Caco-2 (cell line): ENCODE results near the gene NT5DC4. TPM values are rescaled to one million over a fixed set of nuclear protein-coding genes. Genes with fewer than 3 reads are reported as not detected.

Experiments used
- BruUV-seq: library from RNA; stranded (reverse); fragments of 400-500 nt; replicated peaks from 2 replicates; lab custom pipeline; 2021; lab: Mats Ljungman, UMichigan
- CTCF ChIA-PET: fragments of 300-600 bp; sonication (Branson Sonifier 250); formaldehyde crosslinking; loops from one replicate; lab custom pipeline; 2022; ENCODE audit warnings: antibody characterized with exemption; lab: Charles Lee
- POLR2A ChIA-PET: fragments of 300-600 bp; sonication (Branson Sonifier 250); formaldehyde crosslinking; loops from one replicate; lab custom pipeline; 2022; ENCODE audit warnings: antibody characterized with exemption; lab: Charles Lee
- DNase-seq, 2 experiments: peaks; one replicate each; pipeline versions ENCODE4 v3.0.0 to v3.0.0-alpha.2; 2020 to 2022
- H3K27me3 ChIP-seq: replicated peaks from 2 replicates; pipeline ENCODE4 v1.6.0; 2011; ENCODE audit warnings: low read length; ENCODE audit not compliant: control insufficient read depth, insufficient read depth
- H3K36me3 ChIP-seq: 2 replicates; pipeline ENCODE4 v1.5.1; 2011; ENCODE audit warnings: low read length; ENCODE audit not compliant: control insufficient read depth, insufficient read depth
- H3K4me1 ChIP-seq: fragments of 250-450 bp; sonication (Bioruptor Pico); 2 replicates; pipeline ENCODE4 v1.5.1; 2020; ENCODE audit warnings: mild to moderate bottlenecking
- H3K4me3 ChIP-seq: 2 replicates; pipeline ENCODE4 v1.5.1; 2011; ENCODE audit warnings: low read depth, mild to moderate bottlenecking, control low read depth, low read length
- H3K9me3 ChIP-seq: fragments of 250-450 bp; sonication (Bioruptor Pico); 2 replicates; pipeline ENCODE4 v1.5.1; 2020; ENCODE audit warnings: mild to moderate bottlenecking, moderate library complexity
- H3K27ac Mint-ChIP-seq: one replicate; pipeline ENCODE4 v1.8.0; 2022; ENCODE audit warnings: mixed read lengths; ENCODE audit not compliant: unreplicated experiment
- H3K27me3 Mint-ChIP-seq: one replicate; pipeline ENCODE4 v1.8.0; 2022; ENCODE audit warnings: mixed read lengths; ENCODE audit not compliant: insufficient read depth, unreplicated experiment
- H3K36me3 Mint-ChIP-seq: one replicate; pipeline ENCODE4 v1.8.0; 2022; ENCODE audit warnings: mild to moderate bottlenecking, mixed read lengths; ENCODE audit not compliant: insufficient read depth, unreplicated experiment
- H3K4me1 Mint-ChIP-seq: one replicate; pipeline ENCODE4 v1.8.0; 2022; ENCODE audit warnings: low read depth, mixed read lengths; ENCODE audit not compliant: unreplicated experiment
- H3K4me3 Mint-ChIP-seq: one replicate; pipeline ENCODE4 v1.8.0; 2022; ENCODE audit warnings: mild to moderate bottlenecking, moderate library complexity, mixed read lengths; ENCODE audit not compliant: unreplicated experiment
- H3K9me3 Mint-ChIP-seq: one replicate; pipeline ENCODE4 v1.8.0; 2022; ENCODE audit warnings: mixed read lengths; ENCODE audit not compliant: unreplicated experiment
- intact Hi-C: fragments of 100-400 bp; cut with micrococcal nuclease; formaldehyde crosslinking; loops from one replicate; pipeline ENCODE4 v1.10.0; 2022; ENCODE audit not compliant: unreplicated experiment
- total RNA-seq: library from RNA; stranded (reverse); gene quantifications from 2 replicates; pipeline ENCODE4 v1.2.3, GENCODE V29; 2022
- TF ChIP-seq, protein P1 (sequence below), 2 experiments: fragments of 200-600 bp in 1 of 2; IDR thresholded peaks; 1 replicate in 1 of 2; 2 replicates in 1 of 2; pipeline versions ENCODE4 v1.5.1 to v1.8.0; 2011 to 2022; ENCODE audit warnings: antibody characterized with exemption in 1 of 2, control low read depth in 1 of 2, inconsistent platforms in 1 of 2, low read depth in 1 of 2, low read length in 1 of 2, mild to moderate bottlenecking in 1 of 2, moderate library complexity in 1 of 2; ENCODE audit not compliant: insufficient read depth in 1 of 2, severe bottlenecking in 1 of 2, unreplicated experiment in 1 of 2

The NT5DC4 gene
- total RNA-seq, 1 experiment from 2014 or later = 4.0 TPM

DNA sequence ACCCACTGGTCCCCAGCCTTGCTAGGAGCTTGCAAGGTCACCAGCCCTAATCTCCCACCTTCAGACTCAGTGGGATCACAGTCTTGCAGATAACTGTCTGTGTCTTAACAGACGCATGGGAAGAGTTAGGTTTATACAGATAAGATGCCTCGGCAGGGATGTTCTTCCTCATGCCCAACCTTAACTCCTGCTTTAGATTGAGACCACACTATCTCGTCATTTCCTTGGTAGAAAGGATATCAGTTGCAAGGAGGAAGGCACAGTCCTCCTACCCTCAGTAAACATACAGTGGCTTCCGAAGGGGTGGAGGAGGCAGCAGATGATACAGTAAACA lies 7.2 kb downstream of the NT5DC4 start:
- Mint-ChIP-seq H3K36me3 (peaks cover 8% of the 10 kb centered on the region), H3K4me3 (no peak overlapping the region), H3K9me3 (no peaks in the 10 kb centered on the region), H3K27me3 (no peaks in the 10 kb centered on the region), H3K4me1 (peaks cover 10% of the 10 kb centered on the region), H3K27ac (no peak overlapping the region)
- Histone ChIP-seq H3K4me1 (peaks cover 21% of the 10 kb centered on the region), H3K9me3 (no peaks in the 10 kb centered on the region), H3K4me3 (no peak overlapping the region), H3K36me3 (no peaks in the 10 kb centered on the region), H3K27me3 (no peaks in the 10 kb centered on the region)
- DNase-seq = no peak
- no TSS peak for BruUV-seq
- CTCF ChIA-PET = interaction anchor here (0.8 to 3.2 kb wide), 4 partner anchors 22 to 157 kb away, joined by 3 to 17 read pairs (median 4); no protein-coding TSS in a partner anchor
- intact Hi-C loops = loop anchor here (5.0 kb wide), 1 partner anchor 246 kb away; the partner anchor contains the start of gene TTL
- POLR2A ChIA-PET = no interaction called here
- TF ChIP-seq, protein P1, sequence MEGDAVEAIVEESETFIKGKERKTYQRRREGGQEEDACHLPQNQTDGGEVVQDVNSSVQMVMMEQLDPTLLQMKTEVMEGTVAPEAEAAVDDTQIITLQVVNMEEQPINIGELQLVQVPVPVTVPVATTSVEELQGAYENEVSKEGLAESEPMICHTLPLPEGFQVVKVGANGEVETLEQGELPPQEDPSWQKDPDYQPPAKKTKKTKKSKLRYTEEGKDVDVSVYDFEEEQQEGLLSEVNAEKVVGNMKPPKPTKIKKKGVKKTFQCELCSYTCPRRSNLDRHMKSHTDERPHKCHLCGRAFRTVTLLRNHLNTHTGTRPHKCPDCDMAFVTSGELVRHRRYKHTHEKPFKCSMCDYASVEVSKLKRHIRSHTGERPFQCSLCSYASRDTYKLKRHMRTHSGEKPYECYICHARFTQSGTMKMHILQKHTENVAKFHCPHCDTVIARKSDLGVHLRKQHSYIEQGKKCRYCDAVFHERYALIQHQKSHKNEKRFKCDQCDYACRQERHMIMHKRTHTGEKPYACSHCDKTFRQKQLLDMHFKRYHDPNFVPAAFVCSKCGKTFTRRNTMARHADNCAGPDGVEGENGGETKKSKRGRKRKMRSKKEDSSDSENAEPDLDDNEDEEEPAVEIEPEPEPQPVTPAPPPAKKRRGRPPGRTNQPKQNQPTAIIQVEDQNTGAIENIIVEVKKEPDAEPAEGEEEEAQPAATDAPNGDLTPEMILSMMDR (IDR thresholded peaks at IDR 0.05; ENCODE audit: insufficient read depth in 1 of 2, low read depth in 1 of 2, low read length in 1 of 2, severe bottlenecking in 1 of 2, unreplicated experiment in 1 of 2) = no peak

DNA sequence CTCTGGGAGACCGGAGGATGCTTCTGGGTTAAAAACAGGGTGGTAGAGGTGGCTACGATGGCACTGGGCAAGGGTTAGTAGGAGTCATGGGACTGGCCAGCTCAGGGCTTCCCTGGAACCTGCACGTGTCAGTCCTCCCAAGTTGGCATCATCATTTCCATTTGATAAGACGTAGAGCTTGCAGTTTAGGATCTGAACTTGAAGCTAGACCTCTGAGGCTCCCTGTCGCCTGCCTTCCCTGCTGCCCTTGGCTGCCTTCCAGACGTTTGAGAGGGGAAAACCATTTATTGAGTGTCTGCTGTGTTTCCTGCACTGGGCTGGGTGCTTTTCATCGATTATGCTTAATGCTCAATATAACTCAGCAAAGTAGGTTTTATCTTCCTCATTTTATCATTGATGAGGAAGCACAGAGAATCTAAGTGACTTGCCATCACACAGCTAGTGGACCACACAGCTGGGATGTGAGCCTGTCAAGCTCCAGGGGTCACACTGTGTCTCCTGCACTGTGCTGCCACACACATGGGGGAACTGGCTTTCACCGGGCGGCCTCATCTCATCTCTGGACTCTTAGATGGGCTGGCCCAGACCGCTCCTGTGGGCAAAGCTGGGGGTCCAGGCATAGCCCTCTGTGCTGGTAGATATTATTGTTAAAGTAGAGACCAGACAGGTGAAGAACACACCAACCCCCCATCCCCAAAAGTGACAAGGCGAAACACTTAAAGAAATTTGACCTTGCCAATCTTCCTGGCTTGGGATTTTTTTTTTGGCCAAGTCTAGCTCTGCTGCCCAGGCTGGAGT lies 7.8 kb downstream of the NT5DC4 start:
- Histone ChIP-seq H3K27me3 (no peaks in the 10 kb centered on the region), H3K4me1 (peaks cover 21% of the 10 kb centered on the region), H3K36me3 (no peaks in the 10 kb centered on the region), H3K9me3 (no peaks in the 10 kb centered on the region), H3K4me3 (no peak overlapping the region)
- H3K36me3 Mint-ChIP-seq = peaks cover 8% of the 10 kb centered on the region
- TF ChIP-seq, protein P1 (IDR thresholded peaks at IDR 0.05; ENCODE audit: insufficient read depth in 1 of 2, low read depth in 1 of 2, low read length in 1 of 2, severe bottlenecking in 1 of 2, unreplicated experiment in 1 of 2) = no peak
- intact Hi-C loops = loop anchor here (5.0 kb wide), 1 partner anchor 246 kb away; the partner anchor contains the start of gene TTL
- no peaks in the 10 kb centered on the region for H3K27me3 Mint-ChIP-seq
- no peaks in the 10 kb centered on the region for H3K9me3 Mint-ChIP-seq
- DNase-seq = no peak
- peaks cover 11% of the 10 kb centered on the region for H3K4me1 Mint-ChIP-seq
- no TSS peak for BruUV-seq
- no peak overlapping the region for H3K4me3 Mint-ChIP-seq
- ChIA-PET POLR2A (no interaction called here), CTCF (interaction anchor here (0.6 to 1.1 kb wide), 3 partner anchors 21 to 157 kb away, joined by 3 read pairs; no protein-coding TSS in a partner anchor)
- H3K27ac Mint-ChIP-seq = no peak overlapping the region

DNA sequence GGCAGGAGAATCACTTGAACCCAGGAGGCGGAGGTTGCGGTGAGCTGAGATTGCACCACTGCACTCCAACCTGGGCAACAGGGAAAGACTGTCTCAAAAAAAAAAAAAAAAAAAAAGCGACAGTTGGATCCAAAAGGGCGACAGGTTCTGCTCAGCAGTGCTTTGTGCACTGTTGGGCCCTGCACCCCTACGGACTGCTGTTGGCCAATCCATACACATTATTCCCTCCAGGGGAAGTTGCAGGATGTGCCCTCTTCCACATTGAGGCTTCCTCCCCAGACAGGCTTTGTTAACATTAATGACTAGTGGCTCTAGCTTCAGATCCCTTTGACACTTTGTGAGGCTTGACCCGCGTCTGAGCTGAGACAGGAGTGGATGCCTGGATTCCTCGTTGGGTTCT lies 9.4 kb downstream of the NT5DC4 start:
- Mint-ChIP-seq H3K4me1 (peaks cover 15% of the 10 kb centered on the region), H3K27ac (no peak overlapping the region), H3K36me3 (peaks cover 8% of the 10 kb centered on the region), H3K4me3 (no peak overlapping the region), H3K9me3 (no peaks in the 10 kb centered on the region), H3K27me3 (no peaks in the 10 kb centered on the region)
- no TSS peak for BruUV-seq
- Histone ChIP-seq H3K4me1 (peaks cover 14% of the 10 kb centered on the region), H3K27me3 (no peaks in the 10 kb centered on the region), H3K36me3 (no peaks in the 10 kb centered on the region), H3K4me3 (no peak overlapping the region), H3K9me3 (no peaks in the 10 kb centered on the region)
- TF ChIP-seq, protein P1 (IDR thresholded peaks at IDR 0.05; ENCODE audit: insufficient read depth in 1 of 2, low read depth in 1 of 2, low read length in 1 of 2, severe bottlenecking in 1 of 2, unreplicated experiment in 1 of 2) = no peak
- intact Hi-C loops = no loop called here
- no peak for DNase-seq
- POLR2A ChIA-PET = no interaction called here
- CTCF ChIA-PET = no interaction called here
